COR-L47 (cell line): Measurements from ENCODE around the gene ZNF722.
"Not testable (repeated sequence)": the region's sequence is repeated elsewhere in the genome, so short reads cannot be mapped to it uniquely, and the experiment has no call there.

ENCODE experiments used
- DNase-seq: peaks from one replicate; lab custom pipeline; 2025; lab: John Stamatoyannopoulos, UW

Gene ZNF722

DNA sequence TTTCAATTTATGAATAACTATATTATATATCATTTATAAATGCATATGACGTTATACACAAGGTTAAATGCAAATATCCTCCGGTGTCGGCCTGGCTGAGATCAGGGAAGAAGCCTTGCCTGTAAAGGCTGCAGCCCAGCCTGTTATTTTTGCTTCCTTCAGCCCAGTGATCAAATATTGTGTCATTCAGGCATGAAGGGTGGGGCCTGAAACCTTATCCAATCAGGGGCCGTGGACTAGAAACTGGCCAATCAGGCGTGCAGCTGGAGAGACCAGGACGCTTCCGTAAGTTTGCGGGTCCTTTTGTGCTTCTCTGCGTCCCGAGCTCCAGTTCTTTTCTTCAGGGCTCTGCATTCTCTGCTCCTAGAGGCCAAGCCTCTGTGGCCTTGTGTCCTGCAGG lies at the start of gene ZNF722:
Gene ZNF722, plus strand, starts transcription at position 301 of the 400 bp plus-strand sequence. CDS start 113 bp downstream, outside the sequence.
- DNase-seq, result no peak

DNA sequence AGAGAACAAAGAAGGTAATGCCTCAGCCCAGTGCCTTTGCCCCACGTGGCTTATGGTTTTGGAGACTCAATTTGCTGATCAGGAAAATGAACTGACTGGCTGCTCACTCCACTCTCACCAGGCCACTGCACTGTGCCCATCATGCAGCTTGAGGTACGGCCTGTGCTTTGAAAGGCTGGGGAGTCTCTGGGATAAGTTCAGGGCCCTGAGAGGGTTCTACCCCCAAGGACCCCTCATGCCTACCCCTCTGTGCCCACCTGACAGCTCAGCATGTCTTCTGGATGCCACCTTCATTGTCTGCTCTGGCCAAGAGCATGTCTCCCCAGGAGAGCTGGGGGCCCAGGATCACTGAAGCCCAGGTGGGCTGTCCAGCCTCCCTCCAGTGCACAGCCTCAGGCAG lies 45.5 kb upstream of the ZNF722 start:
- DNase-seq, result no peak

DNA sequence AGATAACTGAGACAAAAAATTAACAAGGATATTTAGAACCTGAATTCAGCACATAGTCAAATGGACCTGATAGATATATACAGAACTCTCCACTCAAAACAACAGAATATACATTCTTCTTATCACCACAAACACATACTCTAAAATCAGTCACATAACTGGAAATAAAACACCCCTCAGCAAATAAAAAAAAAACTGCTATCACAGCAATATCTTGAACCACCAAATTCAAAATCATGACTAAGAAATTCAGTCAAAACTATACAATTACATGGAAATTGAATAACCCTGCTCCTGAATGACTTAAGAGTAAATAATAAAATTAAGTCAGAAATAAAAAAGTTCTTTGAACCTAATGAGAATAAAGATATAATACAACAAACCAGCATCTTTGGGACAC lies 30.0 kb upstream of the ZNF722 start:
- no peak for DNase-seq

DNA sequence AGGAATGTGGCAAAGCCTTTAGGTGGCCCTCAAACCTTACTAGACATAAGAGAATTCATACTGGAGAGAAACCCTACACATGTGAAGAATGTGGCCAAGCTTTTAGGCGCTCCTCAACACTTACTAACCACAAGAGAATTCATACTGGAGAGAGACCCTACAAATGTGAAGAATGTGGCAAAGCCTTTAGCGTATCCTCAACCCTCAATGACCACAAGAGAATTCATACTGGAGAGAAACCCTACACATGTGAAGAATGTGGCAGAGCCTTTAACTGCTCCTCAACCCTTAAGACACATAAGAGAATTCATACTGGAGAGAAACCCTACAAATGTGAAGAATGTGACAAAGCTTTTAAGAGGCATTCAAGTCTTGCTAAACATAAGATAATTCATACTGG lies 16.8 kb downstream of the ZNF722 start:
- DNase-seq, result not testable (repeated sequence)

- DNase-seq, result no peak
Measured at GRCh38 chr7:64035388-64035787, 36.7 kb downstream of the ZNF722 start.

- DNase-seq, result no peak
Measured at GRCh38 chr7:64037095-64037494, 38.4 kb downstream of the ZNF722 start.

GRCh38 chr7:64045301-64046040 lies 46.8 kb downstream of the ZNF722 start, which contains the start of gene ZNF727:
TSS of gene ZNF727 (plus strand) at chr7:64045434. CDS start at chr7:64045622, 188 bp downstream.
- DNase-seq, result no peak

DNA sequence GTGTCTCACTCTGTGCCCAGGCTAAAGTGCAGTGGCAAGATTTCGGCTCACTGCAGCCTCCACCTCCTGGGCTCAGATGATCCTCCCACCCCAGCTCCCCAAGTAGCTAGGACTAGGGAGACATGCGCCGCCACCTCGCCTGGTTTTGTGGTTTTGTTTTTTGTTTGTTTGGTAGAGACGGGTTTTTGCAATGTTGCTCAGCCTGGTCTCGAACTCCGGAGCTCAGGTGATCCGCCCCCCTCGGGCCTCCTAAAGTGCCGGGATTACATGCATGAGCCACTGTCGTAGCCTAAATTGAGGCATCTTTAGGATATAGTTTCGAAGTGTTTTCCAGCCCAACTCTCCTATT lies 47.4 kb downstream of the ZNF722 start:
- DNase-seq, result no peak
